Fibroblast of pulmonary artery (primary cell): ENCODE measurements around the gene WBP11.
A peak's percentile ranks its signal among the peaks of the same experiment; 100 is the strongest.

ENCODE experiments used
- DNase-seq: peaks from one replicate; pipeline ENCODE4 v3.0.0-alpha.2; 2010; ENCODE audit warnings: low read depth
- H3K4me3 ChIP-seq: replicated peaks from 2 replicates; pipeline ENCODE4 v1.5.1; 2011; ENCODE audit warnings: low read depth, mild to moderate bottlenecking, control low read depth, low read length, moderate library complexity
- TF ChIP-seq, protein P1 (sequence below): IDR thresholded peaks from 2 replicates; pipeline ENCODE4 v1.5.1; 2011; ENCODE audit warnings: mild to moderate bottlenecking, control low read depth, low read length, inconsistent platforms; ENCODE audit errors: missing control alignments

The WBP11 gene

DNA sequence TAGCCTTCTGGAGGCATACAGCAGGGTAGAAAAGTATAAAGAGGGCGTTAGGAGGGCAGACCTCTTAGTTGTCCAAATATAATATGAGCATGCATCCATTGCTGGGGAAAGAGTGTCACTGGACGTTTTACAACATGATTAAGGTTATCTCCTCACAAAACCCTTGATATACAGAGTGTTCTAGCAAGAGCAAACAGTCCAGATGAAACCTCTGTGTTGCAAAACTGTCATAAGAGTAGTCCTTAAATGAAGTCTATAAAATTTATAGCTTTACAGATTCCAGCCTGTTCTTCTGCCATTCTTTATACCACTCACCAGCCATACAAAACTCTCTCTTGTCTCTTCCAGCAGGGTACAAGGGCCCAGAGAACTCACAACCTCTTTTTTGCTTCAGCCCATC lies 21.7 kb downstream of the WBP11 start:
- H3K4me3 ChIP-seq, result no peak overlapping the region
- TF ChIP-seq, protein P1, sequence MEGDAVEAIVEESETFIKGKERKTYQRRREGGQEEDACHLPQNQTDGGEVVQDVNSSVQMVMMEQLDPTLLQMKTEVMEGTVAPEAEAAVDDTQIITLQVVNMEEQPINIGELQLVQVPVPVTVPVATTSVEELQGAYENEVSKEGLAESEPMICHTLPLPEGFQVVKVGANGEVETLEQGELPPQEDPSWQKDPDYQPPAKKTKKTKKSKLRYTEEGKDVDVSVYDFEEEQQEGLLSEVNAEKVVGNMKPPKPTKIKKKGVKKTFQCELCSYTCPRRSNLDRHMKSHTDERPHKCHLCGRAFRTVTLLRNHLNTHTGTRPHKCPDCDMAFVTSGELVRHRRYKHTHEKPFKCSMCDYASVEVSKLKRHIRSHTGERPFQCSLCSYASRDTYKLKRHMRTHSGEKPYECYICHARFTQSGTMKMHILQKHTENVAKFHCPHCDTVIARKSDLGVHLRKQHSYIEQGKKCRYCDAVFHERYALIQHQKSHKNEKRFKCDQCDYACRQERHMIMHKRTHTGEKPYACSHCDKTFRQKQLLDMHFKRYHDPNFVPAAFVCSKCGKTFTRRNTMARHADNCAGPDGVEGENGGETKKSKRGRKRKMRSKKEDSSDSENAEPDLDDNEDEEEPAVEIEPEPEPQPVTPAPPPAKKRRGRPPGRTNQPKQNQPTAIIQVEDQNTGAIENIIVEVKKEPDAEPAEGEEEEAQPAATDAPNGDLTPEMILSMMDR, result no peak
- DNase-seq, result no peak

DNA sequence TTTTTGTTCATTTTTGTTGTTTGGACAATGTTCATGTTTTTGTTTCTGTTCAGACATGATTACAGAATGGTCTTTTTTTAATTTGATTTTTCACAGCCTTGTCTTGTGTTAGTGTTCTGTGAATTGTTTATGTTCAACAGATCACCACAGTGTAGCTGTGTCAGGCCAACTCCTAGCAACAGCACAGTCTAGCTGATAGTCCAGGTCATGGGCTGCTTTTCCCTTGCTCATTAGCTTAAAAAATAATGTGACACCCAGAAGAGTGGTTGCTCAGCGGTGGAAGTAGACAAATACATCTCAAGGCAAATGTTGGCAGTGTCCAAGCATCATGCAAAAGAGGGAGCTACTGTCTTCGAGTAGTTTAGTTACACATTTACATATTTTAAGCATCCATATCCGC lies 22.4 kb downstream of the WBP11 start:
- DNase-seq, result no peak
- no peak overlapping the region for H3K4me3 ChIP-seq
- TF ChIP-seq, protein P1, result no peak

DNA sequence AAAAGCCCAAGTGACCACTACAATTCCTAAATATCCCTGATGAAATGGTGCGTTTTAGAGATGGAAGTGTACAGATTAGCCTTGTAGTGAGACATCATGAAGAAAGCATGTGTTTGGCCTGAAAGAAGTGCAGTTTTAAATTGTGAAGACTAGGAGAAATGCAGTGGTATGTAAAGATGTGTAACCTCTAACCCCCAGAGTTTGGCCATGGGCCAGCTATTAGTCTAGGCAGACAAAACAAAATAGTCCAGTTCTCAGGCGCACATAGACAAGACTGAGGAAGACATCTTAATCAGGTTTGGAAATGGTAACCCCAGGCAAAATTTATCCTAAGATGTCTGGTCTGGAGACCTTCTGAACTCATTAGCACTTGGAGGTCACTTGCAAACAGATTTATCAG lies 23.4 kb downstream of the WBP11 start:
- no peak for DNase-seq
- no peak overlapping the region for H3K4me3 ChIP-seq
- TF ChIP-seq, protein P1, result no peak

DNA sequence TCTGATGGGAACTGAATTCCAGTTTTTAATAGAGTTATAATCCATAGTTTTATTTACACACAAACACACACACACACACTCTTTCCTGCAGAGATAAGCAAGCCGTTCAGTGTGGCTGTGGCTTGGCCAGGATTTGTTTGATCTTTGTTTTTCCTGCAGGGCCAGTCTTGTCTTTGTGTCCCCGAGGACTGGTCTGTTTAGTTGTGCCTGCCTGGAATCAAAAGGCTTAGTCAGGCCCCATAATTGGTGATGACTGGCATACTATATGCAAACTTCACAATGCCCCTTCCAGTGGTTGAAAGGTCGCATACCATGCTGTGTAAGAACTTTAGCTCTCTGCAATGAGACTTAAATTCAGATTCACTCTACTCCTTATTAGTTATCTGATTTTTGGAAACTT lies 26.0 kb downstream of the WBP11 start:
- TF ChIP-seq, protein P1, result no peak
- DNase-seq, result peak; percentile 28

DNA sequence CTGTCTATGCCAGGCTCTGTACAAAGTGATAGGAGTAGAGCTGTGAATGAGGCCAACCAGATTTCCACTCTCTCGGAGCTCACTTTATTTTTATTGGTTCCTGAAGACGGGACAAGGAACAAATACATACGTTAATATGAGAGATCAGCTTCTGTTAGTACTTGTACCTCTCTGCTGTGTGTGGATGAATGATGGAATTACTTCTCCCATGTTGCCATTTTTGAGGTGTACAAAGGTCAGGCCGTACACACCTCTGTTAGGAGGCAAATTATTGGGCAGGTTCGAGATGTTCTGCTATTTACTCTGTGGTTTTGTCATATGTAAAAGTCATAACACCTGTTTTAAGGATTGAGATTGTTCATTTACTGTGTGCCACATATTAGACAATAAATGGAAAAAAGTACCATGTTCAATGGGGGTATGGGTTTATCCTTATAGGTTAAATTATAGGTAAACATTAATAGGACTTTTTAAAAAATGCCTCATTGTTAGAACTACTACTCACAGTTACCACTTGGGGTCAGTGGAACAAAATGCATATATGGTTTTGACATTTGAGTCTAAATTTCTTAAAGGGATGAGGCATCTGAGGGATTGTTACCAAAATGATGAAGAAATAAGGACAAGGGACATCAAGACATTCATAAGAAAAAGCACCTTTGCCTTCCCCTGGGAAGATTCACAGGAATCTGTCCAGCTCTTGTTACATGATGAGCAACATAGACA lies 26.9 kb downstream of the WBP11 start:
- peak; percentile 64 for DNase-seq
- H3K4me3 ChIP-seq, result peak overlapping the region; percentile 90
- TF ChIP-seq, protein P1, result peak; percentile 47

More for the DNA sequence above, 26.0 kb downstream of the WBP11 start:
- H3K4me3 ChIP-seq, result no peak overlapping the region

DNA sequence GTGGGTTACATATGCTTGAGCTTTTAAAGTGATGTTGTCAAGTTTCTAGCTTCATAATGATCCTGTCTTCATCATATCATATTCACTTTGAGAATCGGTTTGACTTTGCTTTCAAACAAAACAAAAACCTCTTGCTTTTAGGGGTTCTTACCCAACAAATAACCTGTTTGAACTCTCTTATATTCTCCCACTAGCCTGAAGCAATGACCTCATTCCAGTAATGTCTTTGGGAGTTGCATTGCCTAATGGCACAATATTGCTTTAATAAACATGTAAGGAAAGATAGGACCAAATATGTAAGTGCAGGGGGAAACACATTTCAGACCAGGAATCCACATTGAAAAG lies 27.7 kb downstream of the WBP11 start:
- TF ChIP-seq, protein P1, result no peak
- peak; percentile 75 for DNase-seq
- H3K4me3 ChIP-seq, result peak overlapping the region; percentile 90
